ENCODE data around the gene STIM2.
"Not testable (repeated sequence)": the region's sequence is repeated elsewhere in the genome, so short reads cannot be mapped to it uniquely, and the experiment has no call there.

Gene STIM2

GRCh38 chr4:26819478-26820095 is 41.1 kb upstream of the STIM2 start:
- no peak for TF ChIP-seq CTCF (IDR thresholded peaks at IDR 0.05; ENCODE audit: low read depth, low read length)
- in situ Hi-C loops (cut with HindIII; ENCODE audit: low sequenced_read_pairs) = no loop called here
- DNase-seq (ENCODE audit: low read depth, low spot score) = no peak
- H3K4me3 ChIP-seq (ENCODE audit: low read depth, low read length) = no peak overlapping the region

DNA sequence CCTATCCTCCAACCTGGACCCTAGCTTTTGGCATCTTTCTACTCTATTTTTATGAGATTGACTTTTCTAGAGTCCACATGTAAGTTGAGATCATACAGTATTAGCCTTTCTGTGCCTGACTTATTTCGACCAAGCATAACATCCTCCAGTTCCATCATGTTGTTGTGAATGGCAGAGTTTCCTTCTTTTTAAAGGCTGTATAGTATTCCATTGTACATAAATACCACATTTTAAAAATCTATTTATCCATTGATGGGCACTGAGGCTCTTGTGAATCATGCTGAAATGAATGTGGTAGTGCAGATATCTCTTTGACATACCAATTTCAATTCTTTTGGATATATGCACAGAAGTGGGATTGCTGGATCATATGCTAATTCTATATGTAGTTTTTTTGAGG is 40.3 kb upstream of the STIM2 start:
- in situ Hi-C loops (cut with HindIII; ENCODE audit: low sequenced_read_pairs) = no loop called here
- no peak for DNase-seq (ENCODE audit: low read depth, low spot score)
- H3K4me3 ChIP-seq (ENCODE audit: low read depth, low read length) = no peak overlapping the region
- TF ChIP-seq CTCF (IDR thresholded peaks at IDR 0.05; ENCODE audit: low read depth, low read length) = no peak

DNA sequence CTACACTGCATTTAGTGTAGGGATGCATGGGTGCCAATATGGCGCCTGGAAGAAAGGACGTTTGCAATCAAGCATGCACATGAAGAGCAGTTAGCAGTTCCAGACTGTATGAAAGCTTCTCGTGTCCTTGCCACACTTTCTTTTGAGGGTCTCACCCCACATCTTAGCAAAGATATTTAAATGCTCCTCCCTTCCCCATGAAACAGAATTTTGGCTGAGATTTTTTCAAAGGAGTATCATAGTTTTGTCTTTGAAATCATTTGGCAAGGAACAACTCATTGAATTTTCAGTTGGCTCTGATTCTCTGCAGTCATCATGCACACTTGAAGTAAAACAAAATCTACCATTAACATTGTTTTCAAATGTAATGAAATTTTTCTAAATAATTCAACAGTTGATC is 39.6 kb upstream of the STIM2 start:
- no peak overlapping the region for H3K4me3 ChIP-seq (ENCODE audit: low read depth, low read length)
- TF ChIP-seq CTCF (IDR thresholded peaks at IDR 0.05; ENCODE audit: low read depth, low read length) = no peak
- DNase-seq (ENCODE audit: low read depth, low spot score) = no peak
- in situ Hi-C loops (cut with HindIII; ENCODE audit: low sequenced_read_pairs) = no loop called here

DNA sequence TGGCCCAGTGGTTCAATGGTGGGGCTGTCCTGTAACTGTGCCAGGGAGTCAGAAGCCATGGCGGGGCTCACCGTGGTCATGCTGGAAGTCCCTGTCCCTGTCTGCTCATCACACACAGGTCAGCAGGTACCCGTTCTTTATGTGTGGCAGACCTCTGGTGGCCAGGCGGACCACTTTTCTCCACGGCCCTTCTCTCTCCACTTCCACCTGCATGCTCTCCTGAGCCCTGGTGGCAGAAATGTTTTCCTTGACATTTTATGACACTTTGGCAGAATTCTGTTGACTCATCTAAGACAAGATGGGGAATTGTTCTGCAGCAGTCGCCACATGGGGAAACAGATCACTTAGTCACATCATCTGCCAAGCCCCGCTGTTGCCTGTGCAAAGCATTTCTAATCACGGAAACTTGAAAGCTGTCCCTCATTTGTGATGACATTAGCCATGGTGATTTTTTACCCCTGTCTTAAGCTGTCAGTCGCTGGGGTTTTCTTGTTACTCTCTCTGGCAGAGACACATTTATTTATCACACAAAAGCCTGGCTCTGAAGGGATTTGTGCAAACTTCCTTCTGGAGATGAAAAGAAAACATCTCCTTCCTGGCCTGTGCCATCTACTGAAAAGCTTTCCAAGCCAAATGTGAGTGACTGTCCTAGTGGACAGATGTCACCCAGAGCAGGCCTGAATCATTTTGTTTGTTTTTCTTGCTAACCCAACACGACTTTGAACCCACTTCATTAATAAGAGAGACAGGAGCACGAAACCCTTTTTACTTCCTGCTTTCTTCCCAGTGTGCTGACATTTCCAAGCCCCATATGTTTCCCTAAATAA is 38.8 kb upstream of the STIM2 start:
- no peak for DNase-seq (ENCODE audit: low read depth, low spot score)
- no peak overlapping the region for H3K4me3 ChIP-seq (ENCODE audit: low read depth, low read length)
- TF ChIP-seq CTCF (IDR thresholded peaks at IDR 0.05; ENCODE audit: low read depth, low read length) = no peak
- in situ Hi-C loops (cut with HindIII; ENCODE audit: low sequenced_read_pairs) = no loop called here

DNA sequence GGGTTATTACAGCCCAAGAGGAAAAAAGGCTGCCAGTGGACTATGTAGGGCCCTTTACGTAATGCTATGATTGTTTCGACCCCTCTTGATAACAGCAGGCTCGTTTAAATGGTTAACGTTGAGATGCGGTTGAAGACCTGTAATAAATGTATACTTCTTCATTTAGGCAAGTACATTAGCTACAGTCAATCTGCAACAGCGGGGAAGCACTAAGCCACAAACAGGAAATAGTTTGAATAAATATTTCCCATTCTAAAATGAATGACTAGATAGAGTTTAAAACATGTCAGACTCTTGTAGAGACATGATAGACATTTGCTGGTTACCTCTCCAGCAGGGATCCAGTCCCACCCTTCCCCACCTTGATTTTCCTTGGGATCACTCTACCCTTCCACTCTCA is 38.1 kb upstream of the STIM2 start:
- no peak for DNase-seq (ENCODE audit: low read depth, low spot score)
- no peak overlapping the region for H3K4me3 ChIP-seq (ENCODE audit: low read depth, low read length)
- TF ChIP-seq CTCF (IDR thresholded peaks at IDR 0.05; ENCODE audit: low read depth, low read length) = no peak
- in situ Hi-C loops (cut with HindIII; ENCODE audit: low sequenced_read_pairs) = no loop called here

DNA sequence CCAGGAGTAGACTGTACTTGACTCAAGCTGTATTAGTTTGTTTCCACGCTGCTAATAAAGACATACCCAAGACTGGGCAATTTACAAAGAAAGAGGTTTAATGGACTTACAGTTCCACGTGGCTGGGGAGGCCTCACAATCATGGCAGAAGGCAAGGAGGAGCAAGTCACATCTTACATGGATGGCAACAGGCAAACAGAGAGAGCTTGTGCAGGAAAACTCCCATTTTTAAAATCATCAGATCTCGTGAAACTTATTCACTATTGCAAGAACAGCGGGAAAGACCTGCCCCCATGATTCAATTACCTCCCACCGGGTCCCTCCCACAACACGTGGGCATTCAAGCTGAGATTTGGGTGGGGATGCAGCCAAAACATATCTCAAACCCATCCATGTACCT is 37.7 kb upstream of the STIM2 start:
- H3K4me3 ChIP-seq (ENCODE audit: low read depth, low read length); DNase-seq (ENCODE audit: low read depth, low spot score); in situ Hi-C loops (cut with HindIII; ENCODE audit: low sequenced_read_pairs): not testable (repeated sequence)

DNA sequence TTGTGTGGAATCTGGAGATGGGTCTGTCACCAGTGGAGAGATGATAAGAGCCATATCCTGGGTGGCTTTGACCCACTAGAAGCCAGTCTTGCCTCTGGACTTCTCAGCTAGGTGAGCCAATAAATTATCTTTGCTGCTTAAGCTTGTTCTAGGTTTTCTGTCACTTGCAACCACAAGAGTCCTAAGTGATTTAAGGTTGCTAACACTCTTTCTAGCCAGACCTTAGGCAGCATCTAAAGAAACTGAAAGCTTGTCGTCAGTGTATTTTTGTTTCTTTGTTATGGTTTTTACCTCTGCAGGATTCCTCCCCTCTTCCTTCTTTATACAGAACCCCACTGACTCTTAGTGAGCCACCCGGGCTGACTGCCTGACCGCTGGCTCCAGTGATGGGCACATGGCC is 37.1 kb upstream of the STIM2 start:
- TF ChIP-seq CTCF (IDR thresholded peaks at IDR 0.05; ENCODE audit: low read depth, low read length) = no peak

More for the DNA sequence above, 37.1 kb upstream of the STIM2 start:
- DNase-seq (ENCODE audit: low read depth, low spot score) = peak; percentile 35
- in situ Hi-C loops (cut with HindIII; ENCODE audit: low sequenced_read_pairs) = no loop called here
- no peak overlapping the region for H3K4me3 ChIP-seq (ENCODE audit: low read depth, low read length)
